ENCODE data around the gene TFCP2. TPM values are rescaled to one million over a fixed set of nuclear protein-coding genes. Genes with fewer than 3 reads are reported as not detected.
"Not testable (repeated sequence)": the region's sequence is repeated elsewhere in the genome, so short reads cannot be mapped to it uniquely, and the experiment has no call there.

Gene TFCP2
- total RNA-seq, 4 donors from 2014 or later = 13.5 to 20.5 (median 15.4) TPM

DNA sequence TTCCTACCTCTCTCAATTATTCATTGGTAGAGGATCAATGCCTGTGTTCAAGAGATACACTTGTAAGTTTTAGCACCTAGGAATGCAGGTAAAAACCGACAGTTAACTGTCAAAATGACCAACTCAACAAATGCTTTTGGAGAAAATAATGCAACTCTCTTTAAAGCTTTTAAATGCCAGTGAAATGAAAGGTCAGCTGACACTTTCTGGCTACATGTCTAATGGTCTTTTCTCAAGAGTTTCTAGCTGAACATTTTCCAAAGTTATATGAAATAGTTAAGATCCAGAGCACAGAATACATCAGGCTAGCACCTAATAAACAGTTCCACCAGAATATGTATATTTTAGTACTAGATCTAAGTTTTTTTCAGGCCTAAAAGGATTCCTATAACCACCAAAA lies 91.5 kb downstream of the TFCP2 start:
- peaks cover 8 to 34% (median 18%) of the 10 kb centered on the region in 4 donors for H3K4me1 ChIP-seq
- no peaks in the 10 kb centered on the region for H3K36me3 ChIP-seq
- H3K27me3 ChIP-seq = no peaks in the 10 kb centered on the region
- in situ Hi-C loops (cut with MboI; ENCODE audit: low pct_ligation_motif_present in 1 of 4, low pct_unique_long_range_greater_than_20kb in 1 of 4, low sequenced_read_pairs in 3 of 4) = no loop called here
- no peak for DNase-seq
- WGBS, 2 donors (ENCODE audit: low coverage in 1 of 2) = 80 to 86% methylated on average over 1 of the region's 1 CpG
- H3K27ac ChIP-seq = no peak overlapping the region
- no peak overlapping the region for H3K4me3 ChIP-seq
- H3K9me3 ChIP-seq = no peaks in the 10 kb centered on the region
- intact Hi-C loops (cut with DNase I; ENCODE audit: low total_unique reads) = no loop called here
- TF ChIP-seq EP300 (IDR thresholded peaks at IDR 0.05; ENCODE audit: low read depth) (no peak), POLR2AphosphoS5 (IDR thresholded peaks at IDR 0.05) (no peak), POLR2A (IDR thresholded peaks at IDR 0.05) (no peak)
- TF ChIP-seq, protein P1, sequence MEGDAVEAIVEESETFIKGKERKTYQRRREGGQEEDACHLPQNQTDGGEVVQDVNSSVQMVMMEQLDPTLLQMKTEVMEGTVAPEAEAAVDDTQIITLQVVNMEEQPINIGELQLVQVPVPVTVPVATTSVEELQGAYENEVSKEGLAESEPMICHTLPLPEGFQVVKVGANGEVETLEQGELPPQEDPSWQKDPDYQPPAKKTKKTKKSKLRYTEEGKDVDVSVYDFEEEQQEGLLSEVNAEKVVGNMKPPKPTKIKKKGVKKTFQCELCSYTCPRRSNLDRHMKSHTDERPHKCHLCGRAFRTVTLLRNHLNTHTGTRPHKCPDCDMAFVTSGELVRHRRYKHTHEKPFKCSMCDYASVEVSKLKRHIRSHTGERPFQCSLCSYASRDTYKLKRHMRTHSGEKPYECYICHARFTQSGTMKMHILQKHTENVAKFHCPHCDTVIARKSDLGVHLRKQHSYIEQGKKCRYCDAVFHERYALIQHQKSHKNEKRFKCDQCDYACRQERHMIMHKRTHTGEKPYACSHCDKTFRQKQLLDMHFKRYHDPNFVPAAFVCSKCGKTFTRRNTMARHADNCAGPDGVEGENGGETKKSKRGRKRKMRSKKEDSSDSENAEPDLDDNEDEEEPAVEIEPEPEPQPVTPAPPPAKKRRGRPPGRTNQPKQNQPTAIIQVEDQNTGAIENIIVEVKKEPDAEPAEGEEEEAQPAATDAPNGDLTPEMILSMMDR (IDR thresholded peaks at IDR 0.05) = no peak

DNA sequence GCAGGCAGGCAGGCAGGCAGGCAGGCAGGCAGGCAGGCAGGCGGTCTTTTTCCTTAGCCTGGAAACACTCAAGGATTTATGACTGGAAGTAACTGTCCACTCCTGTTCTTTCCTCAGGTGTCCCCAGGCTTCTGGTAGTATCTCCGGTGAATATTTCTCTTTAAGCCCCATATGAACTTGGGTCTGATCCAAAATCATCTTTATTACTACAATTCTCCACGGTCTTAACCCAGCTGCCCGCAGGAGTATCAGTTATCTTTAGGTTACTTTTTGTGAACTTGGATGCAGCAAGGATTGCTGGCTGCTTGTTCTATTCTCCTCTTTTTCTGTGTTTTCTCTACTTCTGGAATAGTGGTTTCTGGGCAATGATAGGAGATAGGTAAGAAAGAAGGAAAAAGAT lies 92.8 kb downstream of the TFCP2 start:
- H3K4me3 ChIP-seq = no peak overlapping the region
- intact Hi-C loops (cut with DNase I; ENCODE audit: low total_unique reads) = no loop called here
- no peaks in the 10 kb centered on the region for H3K9me3 ChIP-seq
- in situ Hi-C loops (cut with MboI; ENCODE audit: low pct_ligation_motif_present in 1 of 4, low pct_unique_long_range_greater_than_20kb in 1 of 4, low sequenced_read_pairs in 3 of 4) = no loop called here
- H3K36me3 ChIP-seq = no peaks in the 10 kb centered on the region
- TF ChIP-seq POLR2AphosphoS5 (IDR thresholded peaks at IDR 0.05) (no peak), EP300 (IDR thresholded peaks at IDR 0.05; ENCODE audit: low read depth) (no peak), POLR2A (IDR thresholded peaks at IDR 0.05) (no peak)
- TF ChIP-seq, protein P1 (IDR thresholded peaks at IDR 0.05) = no peak
- H3K4me1 ChIP-seq = peaks cover 8 to 34% (median 20%) of the 10 kb centered on the region in 4 donors
- H3K27ac ChIP-seq = no peak overlapping the region
- WGBS, 2 donors (ENCODE audit: low coverage in 1 of 2) = 26 to 47% methylated on average over 2 to 4 of the region's 4 CpGs
- no peaks in the 10 kb centered on the region for H3K27me3 ChIP-seq
- no peak for DNase-seq

DNA sequence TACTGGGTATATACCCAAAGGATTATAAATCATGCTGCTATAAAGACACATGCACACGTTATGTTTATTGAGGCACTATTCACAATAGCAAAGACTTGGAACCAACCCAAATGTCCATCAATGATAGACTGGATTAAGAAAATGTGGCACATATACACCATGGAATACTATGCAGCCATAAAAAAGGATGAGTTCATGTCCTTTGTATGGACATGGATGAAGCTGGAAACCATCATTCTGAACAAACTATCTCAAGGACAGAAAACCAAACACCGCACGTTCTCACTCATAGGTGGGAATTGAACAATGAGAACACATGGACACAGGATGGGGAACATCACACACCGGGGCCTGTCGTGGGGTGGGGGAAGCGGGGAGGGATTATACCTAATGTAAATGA lies 94.1 kb downstream of the TFCP2 start:
- in situ Hi-C loops (cut with MboI; ENCODE audit: low pct_ligation_motif_present in 1 of 4, low pct_unique_long_range_greater_than_20kb in 1 of 4, low sequenced_read_pairs in 3 of 4); H3K36me3 ChIP-seq; H3K4me3 ChIP-seq; H3K27ac ChIP-seq; intact Hi-C loops (cut with DNase I; ENCODE audit: low total_unique reads); DNase-seq; H3K27me3 ChIP-seq; H3K9me3 ChIP-seq: not testable (repeated sequence)
- 90% methylated on average over 6 of the region's 6 CpGs; no CpG with 5 or more reads in 1 of the 2 donors for WGBS, 2 donors (ENCODE audit: low coverage in 1 of 2)
- H3K4me1 ChIP-seq = peaks cover 8 to 33% (median 20%) of the 10 kb centered on the region in 4 donors

DNA sequence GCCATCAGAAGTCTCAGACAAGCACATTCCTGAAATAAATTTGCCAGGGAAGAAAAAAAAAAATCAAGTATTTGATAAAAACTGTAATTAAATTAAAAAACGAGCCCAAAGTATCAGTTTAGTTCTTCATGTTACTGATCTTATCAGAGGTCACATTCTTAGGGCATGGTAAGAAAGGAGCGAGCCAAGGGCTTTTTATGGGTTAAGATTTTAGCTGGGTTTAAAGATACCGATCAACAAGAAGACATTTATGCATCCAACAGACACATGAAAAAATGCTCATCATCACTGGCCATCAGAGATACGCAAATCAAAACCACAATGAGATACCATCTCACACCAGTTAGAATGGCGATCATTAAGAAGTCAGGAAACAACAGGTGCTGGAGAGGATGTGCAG lies 94.6 kb downstream of the TFCP2 start:
- H3K36me3 ChIP-seq; intact Hi-C loops (cut with DNase I; ENCODE audit: low total_unique reads); H3K4me3 ChIP-seq; DNase-seq; H3K27me3 ChIP-seq; in situ Hi-C loops (cut with MboI; ENCODE audit: low pct_ligation_motif_present in 1 of 4, low pct_unique_long_range_greater_than_20kb in 1 of 4, low sequenced_read_pairs in 3 of 4); H3K9me3 ChIP-seq; H3K27ac ChIP-seq: not testable (repeated sequence)
- 70 to 78% methylated on average over 4 to 5 of the region's 5 CpGs for WGBS, 2 donors (ENCODE audit: low coverage in 1 of 2)
- peaks cover 8 to 30% (median 19%) of the 10 kb centered on the region in 4 donors for H3K4me1 ChIP-seq

GRCh38 chr12:51077930-51078329 lies 95.0 kb downstream of the TFCP2 start:
- no peak for DNase-seq
- intact Hi-C loops (cut with DNase I; ENCODE audit: low total_unique reads) (no loop called here), in situ Hi-C loops (cut with MboI; ENCODE audit: low pct_ligation_motif_present in 1 of 4, low pct_unique_long_range_greater_than_20kb in 1 of 4, low sequenced_read_pairs in 3 of 4) (no loop called here)
- Histone ChIP-seq H3K27me3 (no peaks in the 10 kb centered on the region), H3K9me3 (no peaks in the 10 kb centered on the region), H3K4me3 (no peak overlapping the region), H3K27ac (no peak overlapping the region), H3K4me1 (peaks cover 8 to 30% (median 19%) of the 10 kb centered on the region in 4 donors), H3K36me3 (peaks cover 0 to 11% (median 5%) of the 10 kb centered on the region in 4 donors)
- TF ChIP-seq POLR2AphosphoS5 (IDR thresholded peaks at IDR 0.05) = no peak
- TF ChIP-seq, protein P1 (IDR thresholded peaks at IDR 0.05) = no peak
- TF ChIP-seq POLR2A (IDR thresholded peaks at IDR 0.05) = no peak
- no peak for TF ChIP-seq EP300 (IDR thresholded peaks at IDR 0.05; ENCODE audit: low read depth)
- 62 to 80% methylated on average over 1 to 5 of the region's 5 CpGs for WGBS, 2 donors (ENCODE audit: low coverage in 1 of 2)

Measured in transverse colon (tissue), 4 donors.